PC-9 (cell line): ENCODE data around the gene TM4SF1. TPM values are rescaled to one million over a fixed set of nuclear protein-coding genes. Genes with fewer than 3 reads are reported as not detected.

ENCODE experiments used
- BruUV-seq: library from RNA; stranded (reverse); fragments of 400-500 nt; replicated peaks from 2 replicates; lab custom pipeline; 2021; lab: Mats Ljungman, UMichigan
- CTCF ChIA-PET: fragments of 300-600 bp; sonication (Branson Sonifier 250); formaldehyde crosslinking; loops from one replicate; lab custom pipeline; 2022; ENCODE audit warnings: antibody characterized with exemption; lab: Charles Lee
- POLR2A ChIA-PET: fragments of 300-600 bp; sonication (Branson Sonifier 250); formaldehyde crosslinking; loops from one replicate; lab custom pipeline; 2022; ENCODE audit warnings: antibody characterized with exemption; ENCODE audit not compliant: unreplicated experiment; lab: Charles Lee
- DNase-seq, 2 experiments: peaks; one replicate each; pipeline versions ENCODE4 v3.0.0 to v3.0.0-alpha.2; 2015 to 2022; ENCODE audit warnings: mixed read lengths in 1 of 2
- H2AFZ ChIP-seq: fragments of 200-600 bp; sonication (generic); 2 replicates; pipeline ENCODE4 v1.8.1; 2017; ENCODE audit warnings: antibody characterized with exemption
- H3F3A ChIP-seq: fragments of 200-600 bp; sonication (generic); 2 replicates; pipeline ENCODE4 v1.8.1; 2017; ENCODE audit warnings: antibody characterized with exemption, mild to moderate bottlenecking, low read depth; ENCODE audit not compliant: insufficient read depth
- H3K27ac ChIP-seq: fragments of 200-600 bp; sonication (generic); 2 replicates; pipeline ENCODE4 v1.6.1; 2016; ENCODE audit warnings: mixed run types
- H3K27me3 ChIP-seq: fragments of 200-600 bp; sonication (generic); 2 replicates; pipeline ENCODE4 v1.6.1; 2016; ENCODE audit warnings: low read depth, mixed run types; ENCODE audit not compliant: insufficient read depth
- H3K36me3 ChIP-seq: fragments of 200-600 bp; sonication (generic); 2 replicates; pipeline ENCODE4 v1.6.1; 2016; ENCODE audit warnings: low read depth, mixed run types
- H3K4me1 ChIP-seq: fragments of 200-600 bp; sonication (generic); replicated peaks from 2 replicates; pipeline ENCODE4 v1.6.1; 2016; ENCODE audit warnings: mixed run types; ENCODE audit not compliant: insufficient read depth
- H3K4me2 ChIP-seq: fragments of 200-600 bp; sonication (generic); 2 replicates; pipeline ENCODE4 v1.6.1; 2017; ENCODE audit warnings: mixed run types
- H3K4me3 ChIP-seq: fragments of 200-600 bp; sonication (generic); 2 replicates; pipeline ENCODE4 v1.6.1; 2016; ENCODE audit warnings: mixed run types
- H3K79me2 ChIP-seq: fragments of 200-600 bp; sonication (generic); 2 replicates; pipeline ENCODE4 v1.6.1; 2017; ENCODE audit warnings: low read depth, mixed run types
- H3K9me2 ChIP-seq: fragments of 200-600 bp; sonication (generic); 2 replicates; pipeline ENCODE4 v1.8.1; 2017; ENCODE audit warnings: mild to moderate bottlenecking; ENCODE audit not compliant: insufficient read depth
- H3K9me3 ChIP-seq: fragments of 200-600 bp; sonication (generic); 2 replicates; pipeline ENCODE4 v1.8.1; 2016; ENCODE audit warnings: low read depth; ENCODE audit not compliant: insufficient read depth
- H4K20me1 ChIP-seq: fragments of 200-600 bp; sonication (generic); 2 replicates; pipeline ENCODE4 v1.8.1; 2017; ENCODE audit not compliant: insufficient read depth
- CTCF ChIP-seq: fragments of 200-600 bp; sonication (generic); conservative IDR thresholded peaks from 2 replicates; pipeline ENCODE4 v1.6.1; 2017; ENCODE audit warnings: mixed run types, antibody characterized with exemption, mild to moderate bottlenecking, moderate library complexity
- EZH2 ChIP-seq: fragments of 200-600 bp; sonication (generic); IDR thresholded peaks from 2 replicates; pipeline ENCODE4 v1.8.0; 2017; ENCODE audit warnings: antibody characterized with exemption, low read depth
- intact Hi-C: fragments of 100-400 bp; cut with micrococcal nuclease; formaldehyde crosslinking; loops from one replicate; pipeline ENCODE4 v1.10.0; 2022; ENCODE audit not compliant: unreplicated experiment
- total RNA-seq: library from RNA; stranded (reverse); gene quantifications from 2 replicates; pipeline ENCODE4 v1.2.3, GENCODE V29; 2021

The TM4SF1 gene
- total RNA-seq, 1 experiment from 2014 or later, result 146 TPM

GRCh38 chr3:149374793-149375500 is 2.5 kb downstream of the TM4SF1 start:
- peaks cover 79% of the 10 kb centered on the region for H3F3A ChIP-seq
- intact Hi-C loops, result no loop called here
- no peaks in the 10 kb centered on the region for H3K9me2 ChIP-seq
- no peaks in the 10 kb centered on the region for H3K9me3 ChIP-seq
- peak overlapping the region; percentile 98 for H3K4me2 ChIP-seq
- no TSS peak for BruUV-seq
- H3K4me1 ChIP-seq, result peaks cover 81% of the 10 kb centered on the region
- peak overlapping the region; percentile 99 for H3K27ac ChIP-seq
- no peaks in the 10 kb centered on the region for H4K20me1 ChIP-seq
- ChIA-PET POLR2A (no interaction called here), CTCF (no interaction called here)
- H3K4me3 ChIP-seq, result peak overlapping the region; percentile 92
- H2AFZ ChIP-seq, result no peak overlapping the region
- TF ChIP-seq EZH2, result no peak
- TF ChIP-seq CTCF, result no peak
- no peaks in the 10 kb centered on the region for H3K27me3 ChIP-seq
- no peak for DNase-seq
- peaks cover 63% of the 10 kb centered on the region for H3K36me3 ChIP-seq
- H3K79me2 ChIP-seq, result peaks cover 72% of the 10 kb centered on the region

GRCh38 chr3:149374391-149374790 is 3.1 kb downstream of the TM4SF1 start:
- CTCF ChIA-PET, result no interaction called here
- Histone ChIP-seq H3K9me3 (no peaks in the 10 kb centered on the region), H3K4me3 (peak overlapping the region; percentile 22; the same call in 1 of the 2 replicates), H3F3A (peaks cover 80% of the 10 kb centered on the region), H3K27ac (peak overlapping the region; percentile 99), H3K36me3 (peaks cover 68% of the 10 kb centered on the region), H3K79me2 (peaks cover 72% of the 10 kb centered on the region), H3K4me1 (peaks cover 84% of the 10 kb centered on the region), H3K27me3 (no peaks in the 10 kb centered on the region), H3K4me2 (peak overlapping the region; percentile 98), H3K9me2 (no peaks in the 10 kb centered on the region), H4K20me1 (no peaks in the 10 kb centered on the region), H2AFZ (no peak overlapping the region)
- BruUV-seq, result no TSS peak
- no peak for TF ChIP-seq CTCF
- no peak for TF ChIP-seq EZH2
- intact Hi-C loops, result no loop called here
- POLR2A ChIA-PET, result interaction anchor here (0.5 kb wide), 1 partner anchor 753 kb away, joined by 6 read pairs; no protein-coding TSS in a partner anchor
- DNase-seq, result no peak

GRCh38 chr3:149373235-149374125 is 4.0 kb downstream of the TM4SF1 start:
- Histone ChIP-seq H3K9me2 (no peaks in the 10 kb centered on the region), H3K9me3 (no peaks in the 10 kb centered on the region), H3K4me2 (peak overlapping the region; percentile 98), H4K20me1 (no peaks in the 10 kb centered on the region), H3K4me3 (peak overlapping the region; percentile 37; the same call in 1 of the 2 replicates), H2AFZ (no peak overlapping the region), H3K79me2 (peaks cover 67% of the 10 kb centered on the region), H3K27ac (peak overlapping the region; percentile 99), H3K27me3 (no peaks in the 10 kb centered on the region), H3K36me3 (peaks cover 74% of the 10 kb centered on the region), H3K4me1 (peaks cover 82% of the 10 kb centered on the region), H3F3A (peaks cover 80% of the 10 kb centered on the region)
- CTCF ChIA-PET, result interaction anchor here (0.9 kb wide), 1 partner anchor 435 kb away, joined by 4 read pairs; no protein-coding TSS in a partner anchor
- intact Hi-C loops, result no loop called here
- DNase-seq, result peak in 1 of 2 experiments; percentile 91
- TF ChIP-seq CTCF (no peak), EZH2 (no peak)
- POLR2A ChIA-PET, result interaction anchor here (0.5 to 1.1 kb wide), 8 partner anchors 13 to 695 kb away, joined by 3 to 7 read pairs (median 4); no protein-coding TSS in a partner anchor
- BruUV-seq, result no TSS peak
